IMR-90 (cell line): ENCODE results near the gene PFKFB2. TPM values are rescaled to one million over a fixed set of nuclear protein-coding genes. Genes with fewer than 3 reads are reported as not detected.

Experiments
- ATAC-seq: fragments of 200-7000 bp; cut with Tn5 transposase; 2 replicates; pipeline ENCODE4 v1.9.1; 2020; ENCODE audit warnings: low read depth, mild to moderate bottlenecking, moderate library complexity
- BruUV-seq: library from RNA; stranded (reverse); fragments of 400-500 nt; replicated peaks from 2 replicates; lab custom pipeline; 2021; lab: Mats Ljungman, UMichigan
- CTCF ChIA-PET: fragments of 300-600 bp; formaldehyde crosslinking; extraction: SDS; loops from one replicate; lab custom pipeline; 2021; ENCODE audit warnings: antibody characterized with exemption; lab: Yijun Ruan, JAX
- POLR2A ChIA-PET: fragments of 300-600 bp; sonication (Branson Sonifier 250); formaldehyde crosslinking; loops from one replicate; lab custom pipeline; 2022; ENCODE audit warnings: antibody characterized with exemption; ENCODE audit not compliant: unreplicated experiment; lab: Charles Lee
- DNase-seq: peaks from one replicate; pipeline ENCODE4 v3.0.0; 2013
- H2AFZ ChIP-seq: replicated peaks from 2 replicates; pipeline ENCODE3; 2013; ENCODE audit warnings: low read length, mild to moderate bottlenecking; ENCODE audit not compliant: poor library complexity
- H2AK5ac ChIP-seq: 2 replicates; pipeline ENCODE4 v1.6.1; 2013; ENCODE audit warnings: low read depth, low read length, inconsistent platforms
- H2AK9ac ChIP-seq: replicated peaks from 2 replicates; pipeline ENCODE3; 2013; ENCODE audit warnings: mild to moderate bottlenecking, low read depth, low read length, moderate library complexity; ENCODE audit not compliant: poor library complexity
- H2BK120ac ChIP-seq: 2 replicates; pipeline ENCODE4 v1.6.1; 2013; ENCODE audit warnings: low read depth, low read length, inconsistent platforms
- H2BK15ac ChIP-seq: 3 replicates; pipeline ENCODE4 v1.6.1; 2013; ENCODE audit warnings: low read depth, low read length, inconsistent platforms
- H2BK20ac ChIP-seq: 2 replicates; pipeline ENCODE4 v1.6.1; 2013; ENCODE audit warnings: low read depth, mild to moderate bottlenecking, inconsistent platforms, low read length, moderate library complexity
- H2BK5ac ChIP-seq: 2 replicates; pipeline ENCODE4 v1.6.1; 2013; ENCODE audit warnings: mild to moderate bottlenecking, low read depth, low read length, inconsistent platforms; ENCODE audit not compliant: poor library complexity, severe bottlenecking
- H3K14ac ChIP-seq: replicated peaks from 2 replicates; pipeline ENCODE4 v1.6.1; 2013; ENCODE audit warnings: low read depth, low read length, inconsistent platforms
- H3K18ac ChIP-seq: 2 replicates; pipeline ENCODE4 v1.6.1; 2013; ENCODE audit warnings: low read depth, low read length, control low read depth
- H3K23ac ChIP-seq: 2 replicates; pipeline ENCODE4 v1.6.1; 2013; ENCODE audit warnings: low read depth, low read length, inconsistent platforms
- H3K27ac ChIP-seq: 2 replicates; pipeline ENCODE4 v1.5.1; 2013; ENCODE audit warnings: mild to moderate bottlenecking, control low read depth, low read length; ENCODE audit not compliant: insufficient read depth
- H3K27me3 ChIP-seq: 2 replicates; pipeline ENCODE4 v1.6.1; 2013; ENCODE audit warnings: low read length; ENCODE audit not compliant: control insufficient read depth, insufficient read depth
- H3K36me3 ChIP-seq: 2 replicates; pipeline ENCODE4 v1.6.1; 2013; ENCODE audit warnings: low read length, mixed read lengths; ENCODE audit not compliant: control insufficient read depth, insufficient read depth
- H3K4ac ChIP-seq: 2 replicates; pipeline ENCODE4 v1.6.1; 2013; ENCODE audit warnings: low read depth, low read length, inconsistent platforms
- H3K4me1 ChIP-seq: 2 replicates; pipeline ENCODE4 v1.6.1; 2013; ENCODE audit warnings: low read length, mixed read lengths; ENCODE audit not compliant: control insufficient read depth, insufficient read depth
- H3K4me2 ChIP-seq: 2 replicates; pipeline ENCODE4 v1.6.1; 2013; ENCODE audit warnings: low read depth, mild to moderate bottlenecking, control low read depth, low read length, moderate library complexity
- H3K4me3 ChIP-seq: 2 replicates; pipeline ENCODE4 v1.5.1; 2013; ENCODE audit warnings: low read depth, mild to moderate bottlenecking, control low read depth, low read length, moderate library complexity; ENCODE audit not compliant: insufficient read depth
- H3K56ac ChIP-seq: 2 replicates; pipeline ENCODE4 v1.6.1; 2013; ENCODE audit warnings: low read length, inconsistent platforms; ENCODE audit not compliant: insufficient read depth; ENCODE audit errors: extremely low read depth
- H3K79me1 ChIP-seq, 2 experiments: 2 replicates each; pipeline ENCODE4 v1.6.1; 2013; ENCODE audit warnings: low read length in 2 of 2, inconsistent platforms in 1 of 2, low read depth in 1 of 2
- H3K9ac ChIP-seq: 2 replicates; pipeline ENCODE4 v1.6.1; 2013; ENCODE audit warnings: low read depth, low read length, control low read depth
- H3K9me1 ChIP-seq: 2 replicates; pipeline ENCODE4 v1.6.1; 2013; ENCODE audit warnings: low read length, inconsistent platforms; ENCODE audit not compliant: insufficient read depth
- H3K9me3 ChIP-seq: 2 replicates; pipeline ENCODE4 v1.6.1; 2013; ENCODE audit warnings: low read length; ENCODE audit not compliant: control insufficient read depth, insufficient read depth
- H4K20me1 ChIP-seq: 2 replicates; pipeline ENCODE4 v1.6.1; 2013; ENCODE audit warnings: low read length, inconsistent platforms; ENCODE audit not compliant: insufficient read depth
- H4K5ac ChIP-seq: 2 replicates; pipeline ENCODE4 v1.6.1; 2013; ENCODE audit warnings: mild to moderate bottlenecking, low read depth, low read length, control low read depth
- H4K8ac ChIP-seq, 2 experiments: 2 replicates each; pipeline ENCODE4 v1.6.1; 2013; ENCODE audit warnings: low read depth in 2 of 2, low read length in 2 of 2, control low read depth in 1 of 2, inconsistent platforms in 1 of 2
- H4K91ac ChIP-seq: 2 replicates; pipeline ENCODE4 v1.6.1; 2013; ENCODE audit warnings: low read depth, low read length, inconsistent platforms; ENCODE audit not compliant: insufficient read depth
- CEBPB ChIP-seq: IDR thresholded peaks from 2 replicates; pipeline ENCODE4 v1.6.1; 2012; ENCODE audit warnings: low read depth, low read length, improper control_type of control experiment
- CHD1 ChIP-seq: IDR thresholded peaks from 2 replicates; pipeline ENCODE4 v1.6.1; 2012; ENCODE audit warnings: low read depth, low read length, improper control_type of control experiment
- CTCF ChIP-seq: conservative IDR thresholded peaks from 2 replicates; pipeline ENCODE4 v1.5.1; 2012; ENCODE audit warnings: mild to moderate bottlenecking, low read depth, low read length, improper control_type of control experiment
- ELK1 ChIP-seq: fragments of 150-350 bp; IDR thresholded peaks from 2 replicates; pipeline ENCODE4 v1.6.1; 2016; ENCODE audit warnings: low read depth, mild to moderate bottlenecking, low read length, moderate library complexity, borderline replicate concordance
- FOS ChIP-seq: fragments of 150-350 bp; IDR thresholded peaks from 2 replicates; pipeline ENCODE4 v1.6.1; 2016; ENCODE audit warnings: low read depth, low read length
- MAFK ChIP-seq: IDR thresholded peaks from 2 replicates; pipeline ENCODE4 v1.6.1; 2012; ENCODE audit warnings: low read depth, low read length, improper control_type of control experiment
- MAZ ChIP-seq: IDR thresholded peaks from 2 replicates; pipeline ENCODE4 v1.6.1; 2012; ENCODE audit warnings: low read depth, mild to moderate bottlenecking, low read length, improper control_type of control experiment, moderate library complexity, borderline replicate concordance
- MXI1 ChIP-seq: IDR thresholded peaks from 2 replicates; pipeline ENCODE4 v1.6.1; 2012; ENCODE audit warnings: low read depth, mild to moderate bottlenecking, low read length, moderate library complexity, borderline replicate concordance
- NFE2L2 ChIP-seq: fragments of 150-350 bp; IDR thresholded peaks from 2 replicates; pipeline ENCODE4 v1.6.1; 2016; ENCODE audit warnings: low read depth, mild to moderate bottlenecking, low read length
- POLR2A ChIP-seq: IDR thresholded peaks from 2 replicates; pipeline ENCODE4 v1.6.1; 2012; ENCODE audit warnings: mild to moderate bottlenecking, low read depth, low read length
- RAD21 ChIP-seq: IDR thresholded peaks from 2 replicates; pipeline ENCODE4 v1.6.1; 2012; ENCODE audit warnings: low read length, improper control_type of control experiment
- RCOR1 ChIP-seq: IDR thresholded peaks from 2 replicates; pipeline ENCODE4 v1.6.1; 2012; ENCODE audit warnings: mild to moderate bottlenecking, low read length, improper control_type of control experiment; ENCODE audit not compliant: insufficient replicate concordance
- SMC3 ChIP-seq: fragments of 150-350 bp; IDR thresholded peaks from 2 replicates; pipeline ENCODE4 v1.6.1; 2016; ENCODE audit warnings: low read depth, mild to moderate bottlenecking, antibody characterized with exemption, low read length, moderate library complexity
- WGBS, 2 experiments: methylation state at CpG; one replicate each; pipeline versions ENCODE4 v1.1.5 to v1.1.7; 2013; ENCODE audit warnings: missing lambda C conversion rate in 2 of 2; ENCODE audit not compliant: insufficient read length in 1 of 2; ENCODE audit errors: extremely low coverage in 2 of 2; 5-methylcytosine and 5-hydroxymethylcytosine counted together
- dilution Hi-C: fragments of 300-500 bp; cut with HindIII; formaldehyde crosslinking; loops from one replicate; pipeline ENCODE4 v1.14.3; 2018; ENCODE audit warnings: low sequenced_read_pairs; ENCODE audit not compliant: unreplicated experiment
- in situ Hi-C: fragments of 300-500 bp; cut with MboI; formaldehyde crosslinking; loops from 3 replicates; pipeline ENCODE4 v1.14.3; 2019; ENCODE audit warnings: low sequenced_read_pairs, inconsistent platforms, mixed read lengths
- intact Hi-C: fragments of 100-400 bp; cut with micrococcal nuclease; formaldehyde crosslinking; loops from 2 replicates; pipeline ENCODE4 v1.10.0; 2022
- polyA plus RNA-seq, 3 experiments: library from polyadenylated mRNA; depleted of rRNA; stranded (reverse); fragments of >200 nt; gene quantifications; 2 replicates each; pipeline ENCODE4 v1.2.3, GENCODE V29; 2012; ENCODE audit warnings: low replicate concordance in 1 of 3
- total RNA-seq: library from RNA; depleted of rRNA; stranded (reverse); fragments of >200 nt; gene quantifications from 2 replicates; pipeline ENCODE4 v1.2.3, GENCODE V29; 2012

PFKFB2 gene
- total and polyA plus RNA-seq, 2 of the 4 experiments (the other 2 are of a cell fraction) = 0.62 to 1.3 TPM

- H2AK5ac ChIP-seq = no peak overlapping the region
- POLR2A ChIA-PET = no interaction called here
- H3K4me1 ChIP-seq = no peaks in the 10 kb centered on the region
- no peak overlapping the region for H2AK9ac ChIP-seq
- H4K91ac ChIP-seq = no peak overlapping the region
- in situ Hi-C loops = no loop called here
- no peaks in the 10 kb centered on the region for H3K9me1 ChIP-seq
- ATAC-seq (no peak), DNase-seq (no peak)
- peaks cover 12% of the 10 kb centered on the region for H3K27me3 ChIP-seq
- no peaks in the 10 kb centered on the region for H3K9me3 ChIP-seq
- H3K18ac ChIP-seq = no peak overlapping the region
- no peak overlapping the region for H2BK5ac ChIP-seq
- no TSS peak for BruUV-seq
- no peak overlapping the region for H2BK20ac ChIP-seq
- no peak overlapping the region for H2BK120ac ChIP-seq
- H3K23ac ChIP-seq = no peak overlapping the region
- TF ChIP-seq RAD21 = no peak
- TF ChIP-seq ELK1 = no peak
- TF ChIP-seq NFE2L2 = no peak
- TF ChIP-seq MAFK = no peak
- no peak for TF ChIP-seq CEBPB
- no peak for TF ChIP-seq FOS
- no peak for TF ChIP-seq RCOR1
- no peak for TF ChIP-seq CHD1
- TF ChIP-seq SMC3 = no peak
- TF ChIP-seq MXI1 = no peak
- TF ChIP-seq MAZ = no peak
- no peak for TF ChIP-seq CTCF
- no peak for TF ChIP-seq POLR2A
- CTCF ChIA-PET = interaction anchor here (1.3 kb wide), 1 partner anchor 324 kb away, joined by 3 read pairs; no protein-coding TSS in a partner anchor
- H3K4ac ChIP-seq = no peak overlapping the region
- no peak overlapping the region for H3K4me2 ChIP-seq
- H4K8ac ChIP-seq = no peak overlapping the region
- no peak overlapping the region for H4K5ac ChIP-seq
- H3K14ac ChIP-seq = no peak overlapping the region
- intact Hi-C loops = no loop called here
- no peaks in the 10 kb centered on the region for H4K20me1 ChIP-seq
- H3K27ac ChIP-seq = no peak overlapping the region
- H2BK15ac ChIP-seq = no peak overlapping the region
- H3K56ac ChIP-seq = no peak overlapping the region
- WGBS, 2 experiments = no CpG with 5 or more reads among the region's 2 CpGs
- dilution Hi-C loops = no loop called here
- H3K4me3 ChIP-seq = no peak overlapping the region
- H3K79me1 ChIP-seq = no peaks in the 10 kb centered on the region
- no peak overlapping the region for H3K9ac ChIP-seq
- no peak overlapping the region for H2AFZ ChIP-seq
- H3K36me3 ChIP-seq = no peaks in the 10 kb centered on the region
Observed at GRCh38 chr1:207081088-207081487, 28.0 kb downstream of the PFKFB2 start.
